ENCODE results near the gene MRPL41.

DNA sequence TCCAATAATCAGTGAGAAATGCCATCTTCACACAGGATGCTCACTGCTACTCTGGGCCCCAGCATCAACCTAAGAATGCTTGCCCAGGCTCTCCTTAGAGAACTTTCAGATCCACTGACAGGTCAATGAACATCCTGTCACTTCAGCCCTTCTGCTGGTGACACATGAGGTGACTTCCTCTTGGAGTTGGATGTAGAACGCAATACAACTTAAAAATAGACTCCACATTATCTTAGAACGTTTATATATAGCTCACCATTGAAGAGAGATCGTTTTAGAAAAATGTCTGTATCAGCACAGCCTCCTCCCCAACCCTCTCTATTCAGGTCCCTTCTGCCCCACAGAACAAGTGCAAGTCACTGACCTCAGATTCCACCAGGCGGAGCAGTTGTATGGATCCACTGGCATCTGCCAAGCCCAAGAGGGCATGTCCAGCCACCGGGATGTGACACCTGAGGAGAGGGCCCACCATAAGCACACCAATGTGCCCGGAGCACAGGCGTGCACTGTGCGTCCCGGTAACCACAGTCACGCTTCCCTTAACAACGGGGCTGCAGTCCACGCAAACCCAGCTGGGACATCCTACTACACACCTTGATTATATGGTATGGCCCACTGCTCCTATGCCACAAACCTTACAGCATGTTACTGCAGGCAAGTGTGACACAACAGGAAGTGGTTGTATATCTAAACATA, 24.2 kb downstream of the MRPL41 start:
- TF ChIP-seq, protein P1, sequence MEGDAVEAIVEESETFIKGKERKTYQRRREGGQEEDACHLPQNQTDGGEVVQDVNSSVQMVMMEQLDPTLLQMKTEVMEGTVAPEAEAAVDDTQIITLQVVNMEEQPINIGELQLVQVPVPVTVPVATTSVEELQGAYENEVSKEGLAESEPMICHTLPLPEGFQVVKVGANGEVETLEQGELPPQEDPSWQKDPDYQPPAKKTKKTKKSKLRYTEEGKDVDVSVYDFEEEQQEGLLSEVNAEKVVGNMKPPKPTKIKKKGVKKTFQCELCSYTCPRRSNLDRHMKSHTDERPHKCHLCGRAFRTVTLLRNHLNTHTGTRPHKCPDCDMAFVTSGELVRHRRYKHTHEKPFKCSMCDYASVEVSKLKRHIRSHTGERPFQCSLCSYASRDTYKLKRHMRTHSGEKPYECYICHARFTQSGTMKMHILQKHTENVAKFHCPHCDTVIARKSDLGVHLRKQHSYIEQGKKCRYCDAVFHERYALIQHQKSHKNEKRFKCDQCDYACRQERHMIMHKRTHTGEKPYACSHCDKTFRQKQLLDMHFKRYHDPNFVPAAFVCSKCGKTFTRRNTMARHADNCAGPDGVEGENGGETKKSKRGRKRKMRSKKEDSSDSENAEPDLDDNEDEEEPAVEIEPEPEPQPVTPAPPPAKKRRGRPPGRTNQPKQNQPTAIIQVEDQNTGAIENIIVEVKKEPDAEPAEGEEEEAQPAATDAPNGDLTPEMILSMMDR (IDR thresholded peaks at IDR 0.05), result no peak
- TF ChIP-seq POLR2AphosphoS5 (IDR thresholded peaks at IDR 0.05) (no peak), EP300 (IDR thresholded peaks at IDR 0.05) (no peak)

All from suprapubic skin (tissue), 4 donors.